Erythroblast (primary cell): ENCODE data around the gene LATS2.

Experiments used
- DNase-seq, 2 experiments: peaks; one replicate each; lab custom pipeline; 2025; lab: John Stamatoyannopoulos, UW
- GATA1 ChIP-seq: IDR thresholded peaks from 2 replicates; pipeline ENCODE4 v1.6.1; 2011; ENCODE audit warnings: low read depth, mild to moderate bottlenecking, control low read depth, low read length, moderate library complexity
- POLR2A ChIP-seq: IDR thresholded peaks from 2 replicates; pipeline ENCODE4 v1.6.1; 2011; ENCODE audit warnings: mild to moderate bottlenecking, low read length

Gene LATS2

GRCh38 chr13:20993211-20993610, 68.2 kb downstream of the LATS2 start:
- no peak for DNase-seq
- TF ChIP-seq POLR2A (no peak), GATA1 (no peak)

- no peak for DNase-seq
- TF ChIP-seq GATA1 (no peak), POLR2A (no peak)
Observed at GRCh38 chr13:20991741-20992520, 69.5 kb downstream of the LATS2 start.

GRCh38 chr13:20990910-20991525, 70.4 kb downstream of the LATS2 start:
- TF ChIP-seq GATA1 (no peak), POLR2A (no peak)
- DNase-seq = peak in 1 of 2 experiments; percentile 11

- TF ChIP-seq POLR2A = no peak
- no peak for DNase-seq
Observed at GRCh38 chr13:20989656-20990321, 71.6 kb downstream of the LATS2 start.

GRCh38 chr13:20988909-20989655, 72.3 kb downstream of the LATS2 start:
- DNase-seq = no peak
- no peak for TF ChIP-seq GATA1
- TF ChIP-seq POLR2A = no peak

GRCh38 chr13:20988033-20988908, 73.1 kb downstream of the LATS2 start:
- no peak for TF ChIP-seq POLR2A
- no peak for TF ChIP-seq GATA1
- no peak for DNase-seq

- no peak for TF ChIP-seq GATA1
- no peak for TF ChIP-seq POLR2A
- DNase-seq = no peak
Observed at GRCh38 chr13:20987599-20987998, 73.8 kb downstream of the LATS2 start.

- no peak for DNase-seq
- TF ChIP-seq POLR2A (no peak), GATA1 (no peak)
Observed at GRCh38 chr13:20984879-20985278, 76.5 kb downstream of the LATS2 start.

GRCh38 chr13:20983386-20983785, 78.0 kb downstream of the LATS2 start:
- TF ChIP-seq GATA1 = no peak
- no peak for TF ChIP-seq POLR2A

GRCh38 chr13:20981370-20982095, 79.9 kb downstream of the LATS2 start:
- TF ChIP-seq GATA1 = no peak
- TF ChIP-seq POLR2A = no peak

More at GRCh38 chr13:20983386-20983785, 78.0 kb downstream of the LATS2 start:
- DNase-seq = no peak

GRCh38 chr13:20980899-20981298, 80.5 kb downstream of the LATS2 start:
- no peak for DNase-seq
- TF ChIP-seq GATA1 (no peak), POLR2A (no peak)

More at GRCh38 chr13:20981370-20982095, 79.9 kb downstream of the LATS2 start:
- no peak for DNase-seq

GRCh38 chr13:20980430-20980829, 81.0 kb downstream of the LATS2 start:
- TF ChIP-seq GATA1 (no peak), POLR2A (no peak)
- DNase-seq = no peak

- DNase-seq = no peak
- TF ChIP-seq GATA1 (no peak), POLR2A (no peak)
Observed at GRCh38 chr13:20977394-20977793, 84.0 kb downstream of the LATS2 start.
